SK-MEL-5 (cell line): Measurements from ENCODE around the gene RPL41. TPM values are rescaled to one million over a fixed set of nuclear protein-coding genes. Genes with fewer than 3 reads are reported as not detected.

Source experiments
- DNase-seq: peaks from one replicate; pipeline ENCODE4 v3.0.0-alpha.2; 2016; ENCODE audit warnings: low read depth, low spot score
- in situ Hi-C: cut with HindIII; loops from 2 replicates; pipeline ENCODE4 v1.10.0; 2016; ENCODE audit warnings: low sequenced_read_pairs, high pct_unique_total_duplicates, low pct_unique_long_range_greater_than_20kb
- total RNA-seq: library from RNA; depleted of rRNA; stranded (reverse); fragments of >200 nt; shearing (Covaris generic); gene quantifications from 2 replicates; pipeline ENCODE4 v1.2.3, GENCODE V29; 2014

The RPL41 gene
- total RNA-seq, 1 experiment from 2014 or later = 5,360 TPM

GRCh38 chr12:56098592-56098991 lies 17.8 kb upstream of the RPL41 start:
- DNase-seq = no peak
- in situ Hi-C loops = no loop called here

- no peak for DNase-seq
- in situ Hi-C loops = no loop called here
These were observed 16.6 kb upstream of the RPL41 start for GRCh38 chr12:56099787-56100186.

GRCh38 chr12:56101045-56101444 lies 15.4 kb upstream of the RPL41 start:
- in situ Hi-C loops = no loop called here
- DNase-seq = no peak

DNA sequence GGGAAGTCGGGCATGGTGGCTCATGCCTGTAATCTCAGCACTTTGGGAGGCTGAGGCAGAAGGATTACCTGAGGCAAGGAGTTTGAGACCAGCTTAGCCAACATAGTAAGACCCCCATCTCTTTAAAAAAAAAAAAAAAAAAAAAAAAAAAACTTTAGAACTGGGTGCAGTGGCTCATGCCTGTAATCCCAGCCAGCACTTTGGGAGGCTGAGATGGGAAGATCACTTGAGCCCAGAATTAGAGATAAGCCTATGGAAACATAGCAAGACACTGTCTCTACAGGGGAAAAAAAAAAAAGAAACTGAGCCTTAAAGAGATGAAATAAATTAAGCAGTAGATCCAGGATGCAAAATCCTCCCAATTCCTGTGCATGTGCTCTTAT lies 13.8 kb upstream of the RPL41 start:
- in situ Hi-C loops = no loop called here
- DNase-seq = no peak

DNA sequence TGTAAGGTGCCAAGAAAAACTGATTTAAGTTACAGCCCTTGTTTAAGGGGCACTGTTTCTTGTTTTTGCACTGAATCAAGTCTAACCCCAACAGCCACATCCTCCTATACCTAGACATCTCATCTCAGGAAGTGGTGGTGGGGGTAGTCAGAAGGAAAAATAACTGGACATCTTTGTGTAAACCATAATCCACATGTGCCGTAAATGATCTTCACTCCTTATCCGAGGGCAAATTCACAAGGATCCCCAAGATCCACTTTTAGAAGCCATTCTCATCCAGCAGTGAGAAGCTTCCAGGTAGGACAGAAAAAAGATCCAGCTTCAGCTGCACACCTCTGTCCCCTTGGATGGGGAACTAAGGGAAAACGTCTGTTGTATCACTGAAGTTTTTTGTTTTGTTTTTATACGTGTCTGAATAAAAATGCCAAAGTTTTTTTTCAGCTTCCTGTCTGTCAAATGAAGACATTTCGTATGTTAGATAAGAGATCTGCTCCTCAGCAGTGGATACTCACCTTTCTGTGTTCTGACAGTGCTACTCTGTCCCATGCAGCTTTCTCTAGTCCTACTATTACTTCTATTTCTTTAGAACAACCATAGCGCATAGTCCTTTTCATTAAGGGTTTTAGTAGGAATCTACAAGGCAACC lies 13.2 kb upstream of the RPL41 start:
- in situ Hi-C loops = no loop called here
- DNase-seq = no peak

DNA sequence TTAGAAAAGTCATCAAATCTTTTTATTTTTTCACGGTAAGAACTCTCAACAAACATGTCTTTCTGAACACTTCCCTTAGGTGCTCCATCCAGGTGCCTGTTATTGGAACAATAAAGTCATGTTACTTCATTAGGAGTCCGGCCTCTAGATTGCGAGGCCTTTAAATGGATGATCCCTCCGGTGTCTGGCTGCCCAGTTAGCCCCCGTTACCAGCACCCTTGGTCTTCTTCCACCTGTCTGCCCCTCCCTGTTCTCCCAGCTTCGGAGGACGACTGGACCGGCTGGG lies 12.7 kb upstream of the RPL41 start:
- no peak for DNase-seq
- in situ Hi-C loops = no loop called here

DNA sequence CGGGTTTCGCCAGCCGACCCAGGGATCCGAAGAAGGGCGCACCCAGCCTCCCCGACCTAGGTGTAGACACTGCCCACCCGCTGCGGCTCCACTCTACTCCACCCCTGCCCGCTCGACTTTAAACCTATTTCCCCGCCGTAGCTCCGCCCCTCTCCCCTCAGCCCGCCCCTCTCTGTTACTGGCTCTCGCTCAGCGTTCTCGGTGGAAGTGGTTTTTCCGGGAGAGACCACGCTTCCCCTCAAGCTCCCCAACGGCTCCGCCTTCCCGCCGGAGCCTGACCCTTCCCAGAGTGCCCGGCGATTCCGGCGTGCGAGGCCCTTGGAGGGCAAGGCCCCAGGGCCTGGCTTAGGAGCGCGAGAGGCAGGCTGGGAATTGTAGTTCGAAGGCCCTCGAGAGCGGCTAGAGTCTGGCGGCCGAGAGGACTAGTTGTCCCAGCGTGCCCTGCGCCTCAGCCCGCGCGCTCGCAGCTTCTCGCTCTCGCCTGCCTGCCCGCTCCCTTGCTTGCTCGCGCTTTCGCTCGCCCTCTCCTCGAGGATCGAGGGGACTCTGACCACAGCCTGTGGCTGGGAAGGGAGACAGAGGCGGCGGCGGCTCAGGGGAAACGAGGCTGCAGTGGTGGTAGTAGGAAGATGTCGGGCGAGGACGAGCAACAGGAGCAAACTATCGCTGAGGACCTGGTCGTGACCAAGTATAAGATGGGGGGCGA lies 12.2 kb upstream of the RPL41 start, which contains the start of gene PA2G4:
PA2G4 (plus strand) TSS at position 451 of the 706 bp plus-strand sequence; CDS start at position 630, 179 bp downstream.
- in situ Hi-C loops = no loop called here
- peak; percentile 99 for DNase-seq

DNA sequence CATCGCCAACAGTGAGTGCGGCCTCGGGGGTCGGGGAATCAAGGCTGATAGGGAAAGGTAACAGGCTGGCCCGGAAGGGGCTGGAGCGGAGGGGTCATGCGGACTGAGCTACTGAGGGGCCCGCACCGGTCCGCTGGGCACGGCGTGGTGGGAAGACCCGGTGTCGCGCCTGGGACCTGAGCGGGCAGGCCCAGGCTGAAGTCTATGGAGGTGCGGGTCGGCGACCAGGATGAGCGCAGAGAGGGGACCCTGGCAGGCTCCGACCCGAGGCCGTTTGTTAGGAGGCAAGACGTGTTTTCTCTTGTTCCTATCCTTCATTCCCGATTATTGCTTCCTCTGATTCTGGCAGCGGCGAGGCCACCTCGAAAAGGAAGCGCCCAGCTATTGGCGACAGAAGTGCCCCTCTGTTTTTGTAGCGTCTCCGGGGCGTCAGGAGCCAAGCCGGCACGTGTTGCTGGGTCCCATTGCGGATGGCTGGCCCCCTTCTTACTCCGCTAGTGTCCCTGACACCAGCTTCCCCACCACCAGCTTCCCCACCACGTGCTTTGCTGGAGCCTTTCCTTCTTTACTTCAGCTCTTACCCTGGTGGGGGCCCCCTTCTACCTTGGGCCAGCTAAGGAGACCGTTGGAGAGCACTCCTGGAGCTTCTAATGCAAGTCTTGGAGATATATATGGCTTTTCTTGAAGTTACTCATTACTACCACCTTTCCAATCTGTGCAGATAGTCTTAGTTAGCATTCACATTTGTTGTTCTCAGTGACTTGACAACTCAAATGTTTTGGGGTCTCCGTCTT lies 11.4 kb upstream of the RPL41 start:
- in situ Hi-C loops = no loop called here
- DNase-seq = peak; percentile 40

GRCh38 chr12:56105609-56105902 lies 10.9 kb upstream of the RPL41 start:
- no peak for DNase-seq
- in situ Hi-C loops = no loop called here

DNA sequence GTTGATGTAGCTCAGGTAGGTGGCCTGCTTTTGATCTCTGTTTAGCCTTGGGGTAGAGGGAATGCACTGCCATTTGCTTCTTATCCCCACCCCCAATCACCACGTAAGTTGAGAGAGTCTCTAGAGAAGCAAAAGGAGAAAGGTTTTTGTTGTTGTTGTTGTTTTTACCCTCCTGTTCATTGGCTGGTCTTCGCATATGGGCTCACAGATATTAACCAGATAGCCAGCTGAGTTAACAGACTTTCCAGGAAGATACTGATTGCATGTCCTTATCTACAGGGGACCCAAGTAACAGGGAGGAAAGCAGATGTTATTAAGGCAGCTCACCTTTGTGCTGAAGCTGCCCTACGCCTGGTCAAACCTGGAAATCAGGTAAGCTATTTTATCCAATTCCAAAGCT lies 9.2 kb upstream of the RPL41 start:
- no peak for DNase-seq
- in situ Hi-C loops = no loop called here

DNA sequence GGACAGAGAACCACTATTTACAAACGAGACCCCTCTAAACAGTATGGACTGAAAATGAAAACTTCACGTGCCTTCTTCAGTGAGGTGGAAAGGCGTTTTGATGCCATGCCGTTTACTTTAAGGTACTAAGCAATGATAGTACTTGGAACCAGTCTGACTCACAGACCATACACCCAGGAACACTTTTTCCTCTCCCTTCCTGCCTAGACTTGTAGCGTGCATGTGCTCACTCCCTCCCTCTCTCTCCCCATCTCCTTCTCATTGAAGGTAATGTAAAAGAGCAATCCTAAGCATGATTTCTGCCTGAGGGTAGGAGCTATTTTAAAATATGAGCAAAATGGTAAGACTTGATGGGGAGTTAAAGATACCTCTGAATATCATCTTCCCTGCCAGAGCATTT lies 5.9 kb upstream of the RPL41 start:
- no peak for DNase-seq
- in situ Hi-C loops = no loop called here

DNA sequence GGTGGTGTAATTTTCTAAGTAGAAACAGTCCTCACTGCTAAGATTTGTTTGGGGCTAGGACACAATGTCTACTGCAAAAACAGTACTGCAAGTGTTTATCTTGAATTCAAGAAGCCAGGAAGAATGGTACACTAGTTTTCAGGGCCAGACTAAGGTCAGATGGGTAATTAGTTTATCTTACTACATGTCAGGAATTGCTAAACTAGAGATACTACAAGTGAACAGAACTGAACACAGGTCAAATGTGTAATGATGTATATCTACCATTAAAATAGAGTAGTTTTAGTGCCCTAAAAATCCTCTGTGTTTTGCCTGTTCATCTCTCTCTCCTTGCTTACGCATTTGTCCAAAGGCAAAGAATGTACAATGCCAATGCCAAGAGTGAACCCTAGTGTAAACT lies 2.3 kb upstream of the RPL41 start:
- no peak for DNase-seq
- in situ Hi-C loops = no loop called here

DNA sequence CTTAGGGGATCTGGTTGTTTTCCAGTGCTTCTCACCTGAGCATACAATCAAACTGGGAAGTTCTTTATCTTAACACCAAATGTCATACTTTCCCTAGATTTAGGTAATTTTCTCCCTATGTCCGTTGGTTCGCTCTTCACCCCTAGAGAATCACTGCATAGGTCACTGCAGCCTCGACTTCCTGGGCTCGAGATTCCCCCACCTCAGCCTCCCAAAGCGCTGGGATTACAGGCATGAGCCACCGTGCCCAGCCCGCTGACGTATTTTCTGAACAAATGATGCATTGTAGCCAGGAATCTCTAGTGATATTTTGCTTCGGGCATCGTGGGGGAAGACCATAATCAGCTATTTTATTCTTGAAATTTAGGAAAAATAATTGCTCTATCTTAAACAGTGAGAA lies 1.1 kb upstream of the RPL41 start:
- DNase-seq = peak; percentile 96
- in situ Hi-C loops = loop anchor here (5.0 kb wide), 1 partner anchor 77 kb away; no protein-coding TSS in a partner anchor

GRCh38 chr12:56117082-56117706 lies 761 bp downstream of the RPL41 start:
- in situ Hi-C loops = loop anchor here (5.0 kb wide), 1 partner anchor 75 kb away; no protein-coding TSS in a partner anchor
- DNase-seq = peak; percentile 21

GRCh38 chr12:56117778-56118687 lies 1.6 kb downstream of the RPL41 start, which contains the start of gene ZC3H10:
TSS of gene ZC3H10 (plus strand) at chr12:56118266. CDS start at chr12:56120563, 2,297 bp downstream.
- in situ Hi-C loops = loop anchor here (5.0 kb wide), 1 partner anchor 74 kb away; no protein-coding TSS in a partner anchor

DNA sequence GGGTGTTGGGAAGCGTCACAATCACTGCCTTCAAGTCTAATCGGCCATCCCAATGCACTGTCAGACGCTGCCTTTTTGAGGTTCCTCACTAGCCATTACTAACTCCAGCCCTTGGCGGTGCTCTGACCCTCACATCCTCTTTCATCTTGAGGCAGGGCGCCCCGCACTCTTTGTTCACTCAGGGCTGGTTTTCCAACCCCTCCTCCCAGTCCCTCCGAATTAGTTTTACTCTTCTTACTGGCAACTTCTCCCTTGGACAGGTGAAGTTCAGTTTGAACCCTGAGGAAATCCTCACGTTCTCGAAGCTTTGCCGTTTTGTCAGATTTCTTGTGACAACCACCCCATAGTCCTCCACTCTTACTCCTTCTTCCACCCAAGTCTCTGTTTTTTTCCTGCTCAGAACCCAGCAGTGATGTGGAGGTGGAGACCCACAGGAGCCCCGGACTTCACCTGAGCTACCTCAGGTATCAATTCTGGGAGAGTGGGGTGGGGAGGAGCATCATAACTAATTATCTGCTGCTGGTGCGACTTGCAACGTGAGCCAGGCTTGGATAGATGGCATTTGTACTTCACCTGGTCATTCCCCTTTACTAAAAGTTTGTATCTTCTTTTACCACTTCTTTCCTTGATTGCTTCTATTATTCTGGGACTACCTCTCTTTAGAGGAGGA lies 2.4 kb downstream of the RPL41 start:
- DNase-seq = no peak
- in situ Hi-C loops = loop anchor here (5.0 kb wide), 1 partner anchor 73 kb away; no protein-coding TSS in a partner anchor

More at GRCh38 chr12:56117778-56118687, 1.6 kb downstream of the RPL41 start, which contains the start of gene ZC3H10:
- peak; percentile 99 for DNase-seq
